ENCODE results near the gene OR2T27.
"Not testable (repeated sequence)": the region's sequence is repeated elsewhere in the genome, so short reads cannot be mapped to it uniquely, and the experiment has no call there.

OR2T27 gene

GRCh38 chr1:248670003-248670402 is 14.7 kb upstream of the OR2T27 start:
- no peak for TF ChIP-seq CTCF (IDR thresholded peaks at IDR 0.05; ENCODE audit: low read length, missing control alignments)
- no peak overlapping the region for H3K4me3 ChIP-seq (replicated peaks; ENCODE audit: low read depth, low read length)
- no peak for DNase-seq (ENCODE audit: low read depth)

GRCh38 chr1:248663453-248664328 is 8.4 kb upstream of the OR2T27 start:
- H3K4me3 ChIP-seq (replicated peaks; ENCODE audit: low read depth, low read length); DNase-seq (ENCODE audit: low read depth): not testable (repeated sequence)

GRCh38 chr1:248656797-248657196 is 1.5 kb upstream of the OR2T27 start:
- DNase-seq (ENCODE audit: low read depth); H3K4me3 ChIP-seq (replicated peaks; ENCODE audit: low read depth, low read length): not testable (repeated sequence)

- DNase-seq (ENCODE audit: low read depth); H3K4me3 ChIP-seq (replicated peaks; ENCODE audit: low read depth, low read length): not testable (repeated sequence)
Observed at GRCh38 chr1:248648770-248649536, 6.4 kb downstream of the OR2T27 start.

DNA sequence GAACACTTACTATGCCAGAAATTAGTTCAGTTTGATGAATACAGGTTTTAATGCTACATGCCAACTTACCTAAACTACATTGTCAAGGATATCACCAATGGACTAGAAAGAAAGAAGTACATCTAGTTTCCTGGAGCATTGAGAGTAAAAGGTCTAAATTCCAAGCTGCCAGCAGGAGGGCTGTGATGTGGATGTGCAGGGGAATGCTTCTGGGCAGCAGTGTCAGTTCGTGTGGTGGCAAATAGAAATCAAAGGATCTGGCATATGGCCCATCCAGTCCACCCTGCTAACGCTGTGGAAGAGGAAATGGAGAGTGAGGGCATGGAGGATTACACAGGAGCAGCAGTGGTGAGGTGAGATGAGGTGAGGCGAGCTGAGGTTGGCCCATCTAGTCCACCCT is 10.2 kb downstream of the OR2T27 start, which contains the start of gene OR2T35:
TSS of gene OR2T35 (minus strand) at position 101 of the 400 bp plus-strand sequence. CDS start 6,020 bp downstream, outside the sequence.
- not testable (repeated sequence) for DNase-seq (ENCODE audit: low read depth); H3K4me3 ChIP-seq (replicated peaks; ENCODE audit: low read depth, low read length)

- DNase-seq (ENCODE audit: low read depth); H3K4me3 ChIP-seq (replicated peaks; ENCODE audit: low read depth, low read length): not testable (repeated sequence)
Observed at GRCh38 chr1:248642971-248643651, 12.2 kb downstream of the OR2T27 start.

DNA sequence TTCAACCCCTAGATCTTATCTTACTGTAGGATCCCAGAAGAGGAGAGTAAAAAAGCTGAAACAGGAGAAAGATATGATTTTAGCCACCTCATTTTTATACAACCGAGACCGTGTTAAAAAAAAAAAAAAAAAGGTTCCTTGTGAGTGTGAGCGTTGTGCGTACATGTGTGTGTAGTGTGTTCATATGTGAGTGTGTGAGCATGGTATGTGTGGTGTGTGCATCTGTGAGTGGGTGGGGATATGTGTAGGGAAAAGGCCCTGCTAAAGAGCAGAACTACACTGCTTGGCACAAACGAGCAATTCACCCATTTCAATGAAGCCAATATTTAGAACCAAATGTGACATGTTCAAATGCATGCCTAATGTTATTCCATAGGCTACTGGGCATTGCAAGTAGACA is 13.7 kb downstream of the OR2T27 start:
- DNase-seq (ENCODE audit: low read depth); H3K4me3 ChIP-seq (replicated peaks; ENCODE audit: low read depth, low read length): not testable (repeated sequence)

DNA sequence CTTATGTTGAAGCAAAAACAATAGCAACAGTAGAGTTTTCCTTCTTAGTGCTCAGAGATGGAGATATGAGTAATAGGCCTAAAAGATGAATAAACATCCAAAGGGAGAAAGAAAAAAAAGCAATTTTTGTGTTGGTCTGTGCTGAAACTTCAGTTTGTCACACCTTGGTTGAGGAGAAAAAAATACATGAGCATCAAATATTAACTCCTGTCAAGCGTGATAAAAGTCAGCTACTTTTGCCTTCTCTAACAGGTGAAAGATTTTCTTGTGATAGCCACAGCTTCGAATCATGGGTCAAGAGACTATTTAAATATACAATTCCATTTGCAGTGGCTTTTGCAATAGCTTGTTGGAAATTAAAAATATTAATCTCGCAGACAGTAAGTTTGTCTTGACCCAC is 14.4 kb downstream of the OR2T27 start:
- DNase-seq (ENCODE audit: low read depth); H3K4me3 ChIP-seq (replicated peaks; ENCODE audit: low read depth, low read length): not testable (repeated sequence)

GRCh38 chr1:248639652-248640051 is 15.7 kb downstream of the OR2T27 start:
- not testable (repeated sequence) for H3K4me3 ChIP-seq (replicated peaks; ENCODE audit: low read depth, low read length); DNase-seq (ENCODE audit: low read depth)

GRCh38 chr1:248636612-248637011 is 18.7 kb downstream of the OR2T27 start:
- not testable (repeated sequence) for H3K4me3 ChIP-seq (replicated peaks; ENCODE audit: low read depth, low read length); DNase-seq (ENCODE audit: low read depth)

DNA sequence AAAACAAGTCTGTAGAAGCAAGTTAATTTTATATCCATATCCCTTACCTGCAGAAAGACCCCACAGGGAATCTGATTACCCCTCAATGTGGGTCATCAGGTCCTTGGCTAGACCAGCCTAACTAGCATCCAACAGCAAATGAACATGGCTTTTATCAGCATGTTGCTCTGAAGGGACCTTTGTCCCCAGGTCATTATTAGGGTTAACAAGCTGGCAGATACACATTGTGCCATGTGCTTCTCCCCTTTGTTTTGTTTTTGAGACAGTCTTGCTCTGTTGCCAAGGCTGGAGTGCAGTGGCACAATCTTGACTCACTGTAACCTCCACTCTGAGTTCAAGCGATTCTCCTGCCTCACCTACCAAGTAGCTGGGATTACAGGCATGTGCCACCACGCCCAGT is 20.3 kb downstream of the OR2T27 start, which contains the start of gene OR2T11:
TSS of gene OR2T11 (minus strand) at position 101 of the 400 bp plus-strand sequence. CDS start 7,963 bp downstream, outside the sequence.
- not testable (repeated sequence) for H3K4me3 ChIP-seq (replicated peaks; ENCODE audit: low read depth, low read length); DNase-seq (ENCODE audit: low read depth)

DNA sequence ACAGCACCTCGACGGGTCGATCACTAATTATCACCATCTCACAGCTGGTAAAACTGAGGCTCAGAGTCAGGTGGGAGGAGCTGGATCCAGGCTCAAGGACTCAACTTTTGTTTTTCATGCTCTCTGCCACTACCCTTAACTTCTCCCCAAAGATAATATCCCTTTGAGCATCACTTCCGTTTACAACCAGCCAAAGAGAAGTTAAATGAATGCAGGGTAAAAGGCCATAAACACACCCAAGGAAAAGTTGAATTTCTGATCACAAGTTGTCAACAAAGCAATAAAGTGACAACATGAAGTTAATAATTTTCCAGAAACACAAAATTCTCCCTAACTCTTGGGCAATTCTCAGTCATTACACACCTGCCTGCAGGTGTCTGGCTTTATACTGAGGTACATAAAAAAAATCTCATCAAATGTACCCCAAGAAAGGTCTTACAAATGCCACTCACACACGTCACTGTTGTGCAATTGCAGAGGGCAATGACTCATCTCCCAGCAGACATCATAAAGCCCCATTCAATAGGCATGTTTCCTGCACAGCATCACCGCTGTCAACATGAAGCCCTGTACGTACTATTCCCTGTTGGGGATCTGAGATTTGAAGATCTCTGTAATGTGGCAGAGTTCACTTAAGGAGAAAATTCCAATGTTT is 23.8 kb downstream of the OR2T27 start:
- no peak for TF ChIP-seq CTCF (IDR thresholded peaks at IDR 0.05; ENCODE audit: low read length, missing control alignments)
- DNase-seq (ENCODE audit: low read depth), result no peak
- H3K4me3 ChIP-seq (replicated peaks; ENCODE audit: low read depth, low read length), result no peak overlapping the region

Data from fibroblast of pulmonary artery (primary cell).